Measurements from ENCODE around the gene GTSE1. TPM values are rescaled to one million over a fixed set of nuclear protein-coding genes. Genes with fewer than 3 reads are reported as not detected.

GTSE1 gene
- total and polyA plus RNA-seq, 2 experiments from 2014 or later = 6.1 to 8.0 TPM

- H3K27ac ChIP-seq = no peak overlapping the region
- DNase-seq = no peak
- H3K9me2 ChIP-seq (ENCODE audit: insufficient read depth) = no peaks in the 10 kb centered on the region
- H3K4me2 ChIP-seq (ENCODE audit: unreplicated experiment) = no peak overlapping the region
- H4K20me1 ChIP-seq (ENCODE audit: insufficient read depth) = no peaks in the 10 kb centered on the region
- TF ChIP-seq EZH2 (IDR thresholded peaks at IDR 0.05; ENCODE audit: insufficient read depth, poor library complexity, severe bottlenecking) = no peak
- no peak for TF ChIP-seq EZH2phosphoT487 (IDR thresholded peaks at IDR 0.05; ENCODE audit: insufficient read depth, low read depth)
- in situ Hi-C loops (cut with MboI) = no loop called here
- H2AFZ ChIP-seq = no peak overlapping the region
- H3K36me3 ChIP-seq (ENCODE audit: low read depth) = no peaks in the 10 kb centered on the region
- no peaks in the 10 kb centered on the region for H3K27me3 ChIP-seq (replicated peaks; ENCODE audit: insufficient read depth)
- peaks cover 11% of the 10 kb centered on the region; the same call in 1 of the 2 replicates for H3F3A ChIP-seq (ENCODE audit: insufficient read depth)
- WGBS, 2 experiments (ENCODE audit: low coverage in 1 of 2, low lambda C conversion rate in 2 of 2, missing lambda C conversion rate in 2 of 2) = 92 to 95% methylated on average over 7 of the region's 7 CpGs
- peaks cover 83% of the 10 kb centered on the region for H3K79me2 ChIP-seq (ENCODE audit: insufficient read depth)
- no peaks in the 10 kb centered on the region for H3K9me3 ChIP-seq (ENCODE audit: low read depth)
- H3K4me1 ChIP-seq (ENCODE audit: insufficient read depth) = peaks cover 20% of the 10 kb centered on the region
- no peak overlapping the region for H3K4me3 ChIP-seq
- H3K9ac ChIP-seq = no peak overlapping the region
These were observed 3.8 kb downstream of the GTSE1 start for GRCh38 chr22:46300491-46300890.

DNA sequence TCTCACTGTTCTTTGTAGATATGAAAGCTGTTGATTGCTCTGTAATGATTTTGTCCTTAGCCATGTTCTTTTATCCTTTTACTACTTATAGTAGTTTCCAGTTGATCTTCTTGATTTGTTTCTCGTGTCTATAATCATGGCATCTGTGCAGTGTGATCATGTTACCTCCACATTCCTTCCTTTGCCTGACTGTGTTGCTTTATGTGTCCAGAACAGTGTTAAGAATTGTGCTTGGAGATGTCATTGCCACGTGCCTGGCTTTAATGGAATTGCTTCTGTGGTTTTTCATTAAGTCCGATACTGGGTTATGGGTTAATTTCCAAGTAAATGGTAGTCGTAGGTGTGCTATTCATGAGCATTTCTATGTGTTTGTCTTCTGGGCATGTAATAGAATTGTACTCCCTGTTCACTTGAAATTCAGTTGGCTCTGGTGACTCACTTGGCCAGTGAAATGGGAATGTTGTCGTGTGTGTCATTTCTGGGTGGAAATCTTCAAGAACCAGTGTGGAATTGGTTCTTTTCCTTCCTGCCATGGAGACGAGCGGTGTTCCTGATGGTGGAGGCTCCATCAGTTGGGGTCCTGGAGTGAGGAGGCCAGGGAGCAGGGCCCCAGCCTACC is 6.8 kb downstream of the GTSE1 start:
- Histone ChIP-seq H3K36me3 (ENCODE audit: low read depth) (no peaks in the 10 kb centered on the region), H3K4me1 (ENCODE audit: insufficient read depth) (peaks cover 8% of the 10 kb centered on the region; the same call in 1 of the 2 replicates), H3K79me2 (ENCODE audit: insufficient read depth) (peaks cover 97% of the 10 kb centered on the region), H4K20me1 (ENCODE audit: insufficient read depth) (no peaks in the 10 kb centered on the region), H3K9me2 (ENCODE audit: insufficient read depth) (no peaks in the 10 kb centered on the region), H3K27me3 (replicated peaks; ENCODE audit: insufficient read depth) (no peaks in the 10 kb centered on the region), H3K27ac (no peak overlapping the region; the same call in 1 of the 2 replicates), H2AFZ (peak overlapping the region; percentile 37; the same call in 1 of the 2 replicates), H3K9ac (no peak overlapping the region), H3F3A (ENCODE audit: insufficient read depth) (peaks cover 11% of the 10 kb centered on the region; the same call in 1 of the 2 replicates), H3K9me3 (ENCODE audit: low read depth) (no peaks in the 10 kb centered on the region), H3K4me3 (no peak overlapping the region), H3K4me2 (ENCODE audit: unreplicated experiment) (no peak overlapping the region)
- WGBS, 2 experiments (ENCODE audit: low coverage in 1 of 2, low lambda C conversion rate in 2 of 2, missing lambda C conversion rate in 2 of 2) = 76 to 79% methylated on average over 7 of the region's 7 CpGs
- in situ Hi-C loops (cut with MboI) = no loop called here
- peak; percentile 61 for DNase-seq
- TF ChIP-seq EZH2phosphoT487 (IDR thresholded peaks at IDR 0.05; ENCODE audit: insufficient read depth, low read depth) (no peak), EZH2 (IDR thresholded peaks at IDR 0.05; ENCODE audit: insufficient read depth, poor library complexity, severe bottlenecking) (no peak)

- in situ Hi-C loops (cut with MboI) = no loop called here
- Histone ChIP-seq H3K9me3 (ENCODE audit: low read depth) (no peaks in the 10 kb centered on the region), H4K20me1 (ENCODE audit: insufficient read depth) (no peaks in the 10 kb centered on the region), H3K9me2 (ENCODE audit: insufficient read depth) (no peaks in the 10 kb centered on the region), H3K27ac (no peak overlapping the region), H3F3A (ENCODE audit: insufficient read depth) (peaks cover 7% of the 10 kb centered on the region; the same call in 1 of the 2 replicates), H3K4me3 (no peak overlapping the region), H3K9ac (no peak overlapping the region), H3K79me2 (ENCODE audit: insufficient read depth) (peaks cover 63% of the 10 kb centered on the region), H3K4me1 (ENCODE audit: insufficient read depth) (peaks cover 7% of the 10 kb centered on the region; the same call in 1 of the 2 replicates), H3K36me3 (ENCODE audit: low read depth) (no peaks in the 10 kb centered on the region), H3K27me3 (replicated peaks; ENCODE audit: insufficient read depth) (no peaks in the 10 kb centered on the region), H3K4me2 (ENCODE audit: unreplicated experiment) (no peak overlapping the region), H2AFZ (no peak overlapping the region)
- TF ChIP-seq EZH2 (IDR thresholded peaks at IDR 0.05; ENCODE audit: insufficient read depth, poor library complexity, severe bottlenecking) = no peak
- no peak for TF ChIP-seq EZH2phosphoT487 (IDR thresholded peaks at IDR 0.05; ENCODE audit: insufficient read depth, low read depth)
- WGBS, 2 experiments (ENCODE audit: low coverage in 1 of 2, low lambda C conversion rate in 2 of 2, missing lambda C conversion rate in 2 of 2) = 94 to 96% methylated on average over 23 of the region's 23 CpGs
- no peak for DNase-seq
These were observed 11.8 kb downstream of the GTSE1 start for GRCh38 chr22:46308283-46308988.

- peaks cover 51% of the 10 kb centered on the region for H3K79me2 ChIP-seq (ENCODE audit: insufficient read depth)
- no peak overlapping the region for H3K4me2 ChIP-seq (ENCODE audit: unreplicated experiment)
- DNase-seq = no peak
- no peaks in the 10 kb centered on the region for H3K9me3 ChIP-seq (ENCODE audit: low read depth)
- no peak overlapping the region for H3K9ac ChIP-seq
- no peak overlapping the region for H3K4me3 ChIP-seq
- in situ Hi-C loops (cut with MboI) = loop anchor here (5.0 to 10.0 kb wide), 2 partner anchors 187 to 325 kb away; no protein-coding TSS in a partner anchor
- no peaks in the 10 kb centered on the region for H3K36me3 ChIP-seq (ENCODE audit: low read depth)
- WGBS, 2 experiments (ENCODE audit: low coverage in 1 of 2, low lambda C conversion rate in 2 of 2, missing lambda C conversion rate in 2 of 2) = 98% methylated on average over 14 to 15 of the region's 15 CpGs
- no peak overlapping the region for H3K27ac ChIP-seq
- no peaks in the 10 kb centered on the region for H3K4me1 ChIP-seq (ENCODE audit: insufficient read depth)
- no peak overlapping the region for H2AFZ ChIP-seq
- TF ChIP-seq EZH2 (IDR thresholded peaks at IDR 0.05; ENCODE audit: insufficient read depth, poor library complexity, severe bottlenecking) = no peak
- TF ChIP-seq EZH2phosphoT487 (IDR thresholded peaks at IDR 0.05; ENCODE audit: insufficient read depth, low read depth) = no peak
- H3K27me3 ChIP-seq (replicated peaks; ENCODE audit: insufficient read depth) = no peaks in the 10 kb centered on the region
- H4K20me1 ChIP-seq (ENCODE audit: insufficient read depth) = no peaks in the 10 kb centered on the region
- no peaks in the 10 kb centered on the region for H3K9me2 ChIP-seq (ENCODE audit: insufficient read depth)
- H3F3A ChIP-seq (ENCODE audit: insufficient read depth) = no peaks in the 10 kb centered on the region
These were observed 12.9 kb downstream of the GTSE1 start for GRCh38 chr22:46309526-46310085.
